H1 (cell line): ENCODE measurements around the gene FGFBP1.

Experiments used
- CTCF ChIP-seq, 3 experiments: IDR thresholded peaks; 1 replicate in 2 of 3; 2 replicates in 1 of 3; pipeline versions ENCODE4 v1.5.1 to v1.6.1; 2011; ENCODE audit warnings: low read length in 3 of 3, mild to moderate bottlenecking in 3 of 3, inconsistent platforms in 2 of 3, low read depth in 1 of 3, moderate library complexity in 1 of 3; ENCODE audit not compliant: insufficient read depth in 1 of 3; ENCODE audit errors: control extremely low read depth in 1 of 3
- RFX5 ChIP-seq: IDR thresholded peaks from 2 replicates; pipeline ENCODE4 v1.6.1; 2011; ENCODE audit warnings: low read depth, low read length, improper control_type of control experiment, borderline replicate concordance
- RXRA ChIP-seq: IDR thresholded peaks from 2 replicates; pipeline ENCODE4 v1.6.1; 2011; ENCODE audit warnings: low read depth, mild to moderate bottlenecking, low read length, moderate library complexity; ENCODE audit not compliant: insufficient read depth
- SIN3A ChIP-seq, 2 experiments: IDR thresholded peaks in 1 of 2; conservative IDR thresholded peaks in 1 of 2; 2 replicates each; pipeline ENCODE4 v1.6.1; 2011 to 2012; ENCODE audit warnings: low read length in 2 of 2, improper control_type of control experiment in 1 of 2, low read depth in 1 of 2, mild to moderate bottlenecking in 1 of 2
- SP1 ChIP-seq: IDR thresholded peaks from 2 replicates; pipeline ENCODE4 v1.6.1; 2011; ENCODE audit warnings: low read depth, low read length
- TBP ChIP-seq: IDR thresholded peaks from 2 replicates; pipeline ENCODE4 v1.6.1; 2011; ENCODE audit warnings: low read depth, low read length, improper control_type of control experiment
- YY1 ChIP-seq: IDR thresholded peaks from 2 replicates; pipeline ENCODE4 v1.6.1; 2011; ENCODE audit warnings: low read depth, mild to moderate bottlenecking, low read length

DNA sequence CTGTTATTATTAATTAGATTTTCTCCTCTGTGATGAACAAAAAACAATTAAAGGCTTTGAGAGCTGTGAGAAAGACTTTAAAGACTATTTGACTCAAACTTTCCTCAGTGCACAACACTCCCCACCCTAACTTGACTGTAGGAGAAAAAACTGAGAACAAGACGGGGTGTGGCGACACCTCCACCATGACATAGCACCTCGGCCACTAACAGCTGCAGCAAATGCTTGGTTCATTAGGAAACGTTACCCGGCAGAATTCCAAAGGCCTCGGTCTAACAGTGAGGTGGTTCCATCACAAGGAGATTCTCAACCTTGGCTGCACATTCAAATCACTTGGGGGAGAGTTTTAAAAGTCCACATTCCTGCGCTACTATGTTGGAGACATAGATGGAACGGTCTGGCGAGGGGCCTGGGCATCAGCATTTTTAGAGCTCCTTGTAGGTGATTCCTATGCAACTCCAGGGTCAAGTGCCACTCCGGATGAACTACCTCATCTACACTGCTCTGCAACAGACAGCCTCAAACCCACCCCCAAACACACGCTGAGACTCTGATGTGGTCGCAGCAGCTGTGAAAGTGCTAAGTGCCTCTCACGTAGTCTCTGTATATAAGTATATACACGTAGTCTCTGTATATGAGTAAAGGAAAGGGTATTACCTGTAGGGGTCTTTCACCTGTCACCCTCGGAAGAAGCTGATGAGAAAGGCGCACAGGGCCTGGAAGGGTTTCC is 23.4 kb upstream of the FGFBP1 start:
- no peak for TF ChIP-seq CTCF (IDR thresholded peaks at IDR 0.05; ENCODE audit: control extremely low read depth in 1 of 3, insufficient read depth in 1 of 3, low read depth in 1 of 3, low read length in 3 of 3)
- no peak for TF ChIP-seq SP1
- no peak for TF ChIP-seq RXRA
- TF ChIP-seq RFX5, result no peak
- no peak for TF ChIP-seq TBP
- no peak for TF ChIP-seq YY1
- no peak for TF ChIP-seq SIN3A (conservative IDR thresholded peaks at IDR 0.05 in 1 of 2, IDR thresholded peaks at IDR 0.05 in 1 of 2; ENCODE audit: low read depth in 1 of 2, low read length in 2 of 2)
